Uterus (tissue), 2 donors: ENCODE results near the gene ZNF212.

Experiments used
- POLR2A ChIP-seq, 2 donors: fragments of 450-650 bp; IDR thresholded peaks; one replicate each; pipeline ENCODE4 v1.6.1; 2016; ENCODE audit warnings: antibody characterized with exemption in 2 of 2, mild to moderate bottlenecking in 1 of 2, moderate library complexity in 1 of 2
- TF ChIP-seq, protein P1 (sequence below), 4 experiments: fragments of 200-600 bp in 2 of 4; fragments of 450-650 bp in 2 of 4; sonication (generic) in 2 of 4; IDR thresholded peaks; one replicate each; pipeline ENCODE4 v1.5.1; 2016 to 2019; ENCODE audit warnings: antibody characterized with exemption in 4 of 4, mild to moderate bottlenecking in 2 of 4, moderate library complexity in 1 of 4

DNA sequence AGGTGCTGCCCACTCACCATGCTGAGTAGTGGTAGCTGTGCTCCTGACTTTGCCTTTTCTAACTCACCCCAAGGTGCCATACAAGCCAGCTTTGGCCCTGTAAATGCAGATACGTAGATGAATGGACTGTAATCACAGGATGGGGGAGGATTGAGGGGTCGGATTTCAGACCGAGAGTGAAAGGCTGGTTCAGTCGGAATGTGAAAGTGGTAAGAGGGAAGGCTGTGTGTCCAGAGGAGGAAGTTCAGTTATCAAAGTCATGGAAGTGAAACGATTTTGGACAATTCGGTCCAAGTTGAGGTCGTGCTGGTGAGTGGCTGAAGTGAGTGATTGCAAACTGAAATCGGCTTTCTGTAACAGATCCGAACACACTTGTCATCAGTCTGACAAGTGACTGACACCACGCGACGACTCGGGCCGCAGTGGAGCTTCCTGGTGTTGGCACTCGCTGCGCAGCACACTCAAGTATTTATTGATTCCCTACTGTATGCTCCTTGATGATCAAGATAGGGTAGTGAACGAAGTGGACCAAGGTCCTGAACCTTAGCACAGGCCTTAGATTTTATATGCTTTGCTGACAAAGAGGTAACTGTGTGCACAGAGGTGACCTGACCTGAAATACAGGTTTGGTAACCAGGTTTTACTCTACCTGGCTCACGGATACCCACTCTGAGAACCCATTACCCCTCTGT is 33.6 kb upstream of the ZNF212 start:
- TF ChIP-seq, protein P1, sequence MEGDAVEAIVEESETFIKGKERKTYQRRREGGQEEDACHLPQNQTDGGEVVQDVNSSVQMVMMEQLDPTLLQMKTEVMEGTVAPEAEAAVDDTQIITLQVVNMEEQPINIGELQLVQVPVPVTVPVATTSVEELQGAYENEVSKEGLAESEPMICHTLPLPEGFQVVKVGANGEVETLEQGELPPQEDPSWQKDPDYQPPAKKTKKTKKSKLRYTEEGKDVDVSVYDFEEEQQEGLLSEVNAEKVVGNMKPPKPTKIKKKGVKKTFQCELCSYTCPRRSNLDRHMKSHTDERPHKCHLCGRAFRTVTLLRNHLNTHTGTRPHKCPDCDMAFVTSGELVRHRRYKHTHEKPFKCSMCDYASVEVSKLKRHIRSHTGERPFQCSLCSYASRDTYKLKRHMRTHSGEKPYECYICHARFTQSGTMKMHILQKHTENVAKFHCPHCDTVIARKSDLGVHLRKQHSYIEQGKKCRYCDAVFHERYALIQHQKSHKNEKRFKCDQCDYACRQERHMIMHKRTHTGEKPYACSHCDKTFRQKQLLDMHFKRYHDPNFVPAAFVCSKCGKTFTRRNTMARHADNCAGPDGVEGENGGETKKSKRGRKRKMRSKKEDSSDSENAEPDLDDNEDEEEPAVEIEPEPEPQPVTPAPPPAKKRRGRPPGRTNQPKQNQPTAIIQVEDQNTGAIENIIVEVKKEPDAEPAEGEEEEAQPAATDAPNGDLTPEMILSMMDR (IDR thresholded peaks at IDR 0.05): no peak
- TF ChIP-seq POLR2A (IDR thresholded peaks at IDR 0.05): no peak
